GM20000 (cell line): ENCODE results near the gene PDGFA.

ENCODE experiments used
- DNase-seq: peaks from one replicate; pipeline ENCODE4 v3.0.0; 2012; ENCODE audit warnings: low spot score
- CTCF ChIP-seq: IDR thresholded peaks from 2 replicates; pipeline ENCODE4 v1.5.1; 2012; ENCODE audit warnings: mild to moderate bottlenecking, control low read depth; ENCODE audit errors: extremely low read depth, missing control alignments

PDGFA gene

GRCh38 chr7:476736-477360 lies 42.8 kb downstream of the PDGFA start:
- TF ChIP-seq CTCF = no peak
- DNase-seq = no peak

GRCh38 chr7:475951-476441 lies 43.6 kb downstream of the PDGFA start:
- DNase-seq = no peak
- TF ChIP-seq CTCF = no peak

- DNase-seq = no peak
- no peak for TF ChIP-seq CTCF
These were observed 44.3 kb downstream of the PDGFA start for GRCh38 chr7:475425-475728.

GRCh38 chr7:474605-475424 lies 44.8 kb downstream of the PDGFA start:
- DNase-seq = no peak
- no peak for TF ChIP-seq CTCF

GRCh38 chr7:473870-474604 lies 45.6 kb downstream of the PDGFA start:
- no peak for TF ChIP-seq CTCF

GRCh38 chr7:473211-473734 lies 46.4 kb downstream of the PDGFA start:
- no peak for DNase-seq
- no peak for TF ChIP-seq CTCF

More at GRCh38 chr7:473870-474604, 45.6 kb downstream of the PDGFA start:
- no peak for DNase-seq

- TF ChIP-seq CTCF = no peak
- DNase-seq = no peak
These were observed 47.0 kb downstream of the PDGFA start for GRCh38 chr7:472640-472957.
